Upper lobe of left lung (tissue), 6 donors: ENCODE results near the gene SAP30L. TPM values are rescaled to one million over a fixed set of nuclear protein-coding genes. Genes with fewer than 3 reads are reported as not detected.
A peak's percentile ranks its signal among the peaks of the same experiment; 100 is the strongest.

Experiments used
- ATAC-seq, 2 donors: fragments of 200-7000 bp; cut with Tn5 transposase; one replicate each; pipeline ENCODE4 v1.9.1; 2022; ENCODE audit warnings: mild to moderate bottlenecking in 2 of 2, moderate library complexity in 2 of 2; ENCODE audit not compliant: low FRiP score in 2 of 2
- DNase-seq, 2 donors: peaks; one replicate each; pipeline ENCODE4 v3.0.0-alpha.2; 2019 to 2020
- H3K27ac ChIP-seq, 4 donors: fragments of 200-600 bp; sonication (generic); one replicate each; pipeline ENCODE4 v1.5.1; 2016 to 2019
- H3K27me3 ChIP-seq, 4 donors: fragments of 200-600 bp; sonication (generic); one replicate each; pipeline ENCODE4 v1.5.1; 2017 to 2019
- H3K36me3 ChIP-seq, 4 donors: fragments of 200-600 bp; sonication (generic); one replicate each; pipeline ENCODE4 v1.5.1; 2016 to 2019
- H3K4me1 ChIP-seq, 4 donors: fragments of 200-600 bp; sonication (generic); one replicate each; pipeline ENCODE4 v1.5.1; 2018 to 2019
- H3K4me3 ChIP-seq, 4 donors: fragments of 200-600 bp; sonication (generic); one replicate each; pipeline ENCODE4 v1.5.1; 2017 to 2019; ENCODE audit warnings: mild to moderate bottlenecking in 2 of 4, moderate library complexity in 1 of 4
- H3K9me3 ChIP-seq, 4 donors: fragments of 200-600 bp; sonication (generic); one replicate each; pipeline ENCODE4 v1.5.1; 2018 to 2019
- EP300 ChIP-seq, 4 donors: sonication (generic); formaldehyde crosslinking; IDR thresholded peaks; one replicate each; pipeline ENCODE4 v1.5.1; 2017; ENCODE audit warnings: antibody characterized with exemption in 4 of 4, control low read depth in 2 of 4
- POLR2A ChIP-seq, 4 donors: fragments of 450-650 bp; IDR thresholded peaks; one replicate each; pipeline ENCODE4 v1.5.1; 2016 to 2017; ENCODE audit warnings: antibody characterized with exemption in 4 of 4, mild to moderate bottlenecking in 2 of 4
- POLR2AphosphoS5 ChIP-seq, 2 donors: sonication (generic); formaldehyde crosslinking; IDR thresholded peaks; one replicate each; pipeline ENCODE4 v1.5.1; 2017; ENCODE audit warnings: antibody characterized with exemption in 2 of 2
- WGBS, 2 donors: methylation state at CpG; one replicate each; pipeline ENCODE4 v1.1.5; 2017 to 2018; 5-methylcytosine and 5-hydroxymethylcytosine counted together
- total RNA-seq, 6 donors: library from RNA; depleted of rRNA in 4 of 6; stranded (reverse); fragments of >200 nt in 4 of 6; gene quantifications; one replicate each; pipeline versions ENCODE4 v1.1.0 to v1.2.1, GENCODE V29; 2016 to 2021
- TF ChIP-seq, protein P1 (sequence below), 6 experiments: fragments of 450-650 bp in 4 of 6; fragments of 200-600 bp in 2 of 6; sonication (generic) in 2 of 6; IDR thresholded peaks; one replicate each; pipeline ENCODE4 v1.5.1; 2016 to 2019; ENCODE audit warnings: antibody characterized with exemption in 6 of 6
- donor health status: DM: no; HTN: no; CAD: no; lungs with moderate emphysema.
- donor health status: DM: no; HTN: yes; CAD: no; lungs with severe emphysema.

The SAP30L gene
- total RNA-seq, 6 donors from 2014 or later: 34.0 to 52.8 (median 37.8) TPM

DNA sequence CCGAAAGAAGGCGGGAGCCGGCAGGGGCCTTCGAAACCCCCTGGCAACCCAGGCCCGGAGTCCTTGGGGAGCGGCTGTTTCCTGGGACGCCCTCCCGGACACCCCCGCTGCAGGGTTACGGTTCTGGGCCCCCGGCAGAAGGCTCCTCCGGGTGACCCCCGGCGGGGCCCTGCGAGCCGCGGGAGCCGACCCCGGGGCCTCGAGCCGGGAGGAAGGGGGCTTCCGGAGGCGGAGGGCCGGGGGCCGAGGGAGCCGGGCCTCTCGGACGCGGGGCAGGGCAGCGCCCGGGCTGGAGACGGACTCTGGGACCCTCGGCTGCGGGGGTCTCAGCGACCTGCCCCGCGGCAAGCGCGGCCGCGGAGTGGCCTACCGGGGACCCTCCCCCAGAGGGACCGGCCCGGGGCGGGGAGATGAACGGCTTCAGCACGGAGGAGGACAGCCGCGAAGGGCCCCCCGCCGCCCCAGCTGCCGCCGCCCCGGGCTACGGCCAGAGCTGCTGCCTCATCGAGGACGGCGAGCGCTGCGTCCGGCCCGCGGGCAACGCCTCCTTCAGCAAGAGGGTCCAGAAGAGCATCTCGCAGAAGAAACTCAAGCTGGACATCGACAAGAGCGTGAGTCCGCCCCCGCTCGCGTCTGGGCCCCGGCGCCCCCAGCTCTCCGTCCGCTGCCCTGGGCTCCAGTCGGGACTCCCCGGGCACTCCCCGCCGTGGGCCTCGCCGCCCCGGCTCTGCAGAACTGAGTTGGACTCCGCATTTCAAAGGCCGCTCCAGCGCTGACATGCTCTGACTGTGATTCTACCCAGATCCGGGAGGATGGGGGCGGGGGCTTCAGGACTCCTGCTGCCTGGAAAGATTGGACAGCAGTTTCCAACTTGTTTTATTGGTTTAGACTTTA lies 645 bp downstream of the SAP30L start:
- DNase-seq: peak; percentile 53 to 92
- Histone ChIP-seq H3K27me3 (no peaks in the 10 kb centered on the region), H3K9me3 (no peaks in the 10 kb centered on the region), H3K4me3 (peak overlapping the region; percentile 87 to 99 (median 96)), H3K36me3 (peaks cover 3 to 15% (median 4%) of the 10 kb centered on the region in 4 donors), H3K27ac (peak overlapping the region; percentile 85 to 93 (median 88)), H3K4me1 (peaks cover 23 to 34% (median 31%) of the 10 kb centered on the region in 4 donors)
- WGBS, 2 donors: 0% methylated on average over 1 to 38 of the region's 87 CpGs
- ATAC-seq: peak in 1 of 2 donors; percentile 60
- TF ChIP-seq, protein P1, sequence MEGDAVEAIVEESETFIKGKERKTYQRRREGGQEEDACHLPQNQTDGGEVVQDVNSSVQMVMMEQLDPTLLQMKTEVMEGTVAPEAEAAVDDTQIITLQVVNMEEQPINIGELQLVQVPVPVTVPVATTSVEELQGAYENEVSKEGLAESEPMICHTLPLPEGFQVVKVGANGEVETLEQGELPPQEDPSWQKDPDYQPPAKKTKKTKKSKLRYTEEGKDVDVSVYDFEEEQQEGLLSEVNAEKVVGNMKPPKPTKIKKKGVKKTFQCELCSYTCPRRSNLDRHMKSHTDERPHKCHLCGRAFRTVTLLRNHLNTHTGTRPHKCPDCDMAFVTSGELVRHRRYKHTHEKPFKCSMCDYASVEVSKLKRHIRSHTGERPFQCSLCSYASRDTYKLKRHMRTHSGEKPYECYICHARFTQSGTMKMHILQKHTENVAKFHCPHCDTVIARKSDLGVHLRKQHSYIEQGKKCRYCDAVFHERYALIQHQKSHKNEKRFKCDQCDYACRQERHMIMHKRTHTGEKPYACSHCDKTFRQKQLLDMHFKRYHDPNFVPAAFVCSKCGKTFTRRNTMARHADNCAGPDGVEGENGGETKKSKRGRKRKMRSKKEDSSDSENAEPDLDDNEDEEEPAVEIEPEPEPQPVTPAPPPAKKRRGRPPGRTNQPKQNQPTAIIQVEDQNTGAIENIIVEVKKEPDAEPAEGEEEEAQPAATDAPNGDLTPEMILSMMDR (IDR thresholded peaks at IDR 0.05): no peak
- TF ChIP-seq POLR2A (IDR thresholded peaks at IDR 0.05) (no peak), POLR2AphosphoS5 (IDR thresholded peaks at IDR 0.05) (no peak), EP300 (IDR thresholded peaks at IDR 0.05) (no peak)

DNA sequence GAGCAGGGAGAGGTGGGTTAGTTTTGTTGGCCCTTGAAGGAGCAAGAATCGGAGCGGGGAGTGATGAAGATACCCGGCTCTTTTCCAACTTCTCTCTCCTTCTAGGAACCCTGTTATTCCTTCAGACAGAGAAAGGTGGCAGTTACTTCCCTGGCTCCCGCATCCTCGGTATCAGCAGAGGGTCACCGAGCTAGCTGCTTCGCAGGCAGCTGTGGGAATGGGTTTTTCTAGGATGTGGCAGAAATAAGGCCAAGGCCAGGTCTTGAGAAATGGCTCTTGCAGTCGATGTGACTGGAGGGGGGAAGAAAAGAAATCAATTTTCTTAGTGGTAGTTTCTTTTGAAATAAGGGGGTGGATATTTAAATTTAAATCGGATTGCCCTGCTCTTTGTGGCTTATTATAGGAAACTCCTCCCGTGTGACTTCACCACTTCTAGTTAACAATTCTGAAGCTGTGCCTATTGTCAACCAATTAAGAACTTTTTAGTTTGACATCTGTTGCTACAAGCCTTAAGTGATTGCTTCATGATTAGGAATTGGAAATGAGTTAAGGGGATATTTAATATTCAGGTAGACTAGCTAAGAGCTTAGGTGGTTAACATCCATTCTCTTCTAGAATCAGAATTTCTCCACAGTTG lies 1.4 kb downstream of the SAP30L start:
- 6 to 12% methylated on average over 10 of the region's 10 CpGs for WGBS, 2 donors

DNA sequence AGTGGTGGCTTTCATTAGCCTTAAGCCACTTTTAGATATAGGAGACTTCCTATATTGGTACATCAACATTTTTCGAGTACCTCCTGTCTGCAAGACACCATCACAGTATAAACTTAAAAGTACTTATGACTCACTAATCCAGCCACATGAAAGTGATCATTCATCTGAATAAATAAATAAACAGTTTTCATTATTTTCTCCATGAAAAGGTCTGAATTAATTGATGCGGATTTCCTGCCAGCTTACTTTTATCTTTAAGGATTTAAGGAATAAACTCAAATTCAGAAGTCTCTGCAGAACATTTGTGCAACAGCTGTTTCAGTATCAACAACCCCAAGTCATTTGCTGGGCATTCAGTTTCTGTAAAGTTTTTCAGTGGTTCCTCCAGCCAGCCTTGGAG lies 4.0 kb downstream of the SAP30L start:
- ATAC-seq (no peak), DNase-seq (no peak)
- Histone ChIP-seq H3K27ac (no peak overlapping the region), H3K4me1 (peaks cover 20 to 27% (median 22%) of the 10 kb centered on the region in 4 donors), H3K27me3 (no peaks in the 10 kb centered on the region), H3K9me3 (no peaks in the 10 kb centered on the region), H3K4me3 (no peak overlapping the region), H3K36me3 (peaks cover 11 to 37% (median 30%) of the 10 kb centered on the region in 4 donors)
- no peak for TF ChIP-seq EP300 (IDR thresholded peaks at IDR 0.05)
- TF ChIP-seq, protein P1 (IDR thresholded peaks at IDR 0.05): no peak
- no peak for TF ChIP-seq POLR2A (IDR thresholded peaks at IDR 0.05)
- TF ChIP-seq POLR2AphosphoS5 (IDR thresholded peaks at IDR 0.05): no peak
- WGBS, 2 donors: 79 to 92% methylated on average over 2 of the region's 2 CpGs

More for the DNA sequence above, 1.4 kb downstream of the SAP30L start:
- no peak for ATAC-seq
- Histone ChIP-seq H3K36me3 (peaks cover 4 to 16% (median 9%) of the 10 kb centered on the region in 4 donors), H3K4me1 (peaks cover 23 to 34% (median 31%) of the 10 kb centered on the region in 4 donors), H3K27ac (peak overlapping the region in 3 of 4 donors; percentile 87 to 93 (median 89)), H3K27me3 (no peaks in the 10 kb centered on the region), H3K4me3 (peak overlapping the region; percentile 87 to 99 (median 96)), H3K9me3 (no peaks in the 10 kb centered on the region)
- no peak for TF ChIP-seq POLR2AphosphoS5 (IDR thresholded peaks at IDR 0.05)
- no peak for TF ChIP-seq EP300 (IDR thresholded peaks at IDR 0.05)
- no peak for TF ChIP-seq POLR2A (IDR thresholded peaks at IDR 0.05)
- TF ChIP-seq, protein P1 (IDR thresholded peaks at IDR 0.05): no peak
- DNase-seq: no peak

DNA sequence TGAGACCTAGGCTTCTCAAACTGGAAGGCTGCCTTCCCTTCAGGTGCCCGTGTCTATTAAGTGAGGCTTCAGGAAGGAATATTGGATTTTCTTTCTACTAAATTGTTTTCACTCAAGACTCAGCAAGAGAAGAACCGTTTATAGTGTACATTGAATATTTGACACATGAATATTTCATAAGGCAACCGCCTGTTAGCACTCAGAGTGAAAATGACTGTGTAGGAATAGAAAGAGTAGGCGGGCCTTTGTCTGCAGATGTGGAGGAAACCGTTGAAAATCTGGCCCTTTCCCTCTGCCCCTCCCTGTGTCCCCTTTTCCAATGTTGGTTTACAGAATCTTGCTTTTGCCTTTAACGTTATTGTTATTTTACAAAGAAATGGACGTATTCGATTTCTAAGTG lies 6.2 kb downstream of the SAP30L start:
- peaks cover 15 to 27% (median 17%) of the 10 kb centered on the region in 4 donors for H3K4me1 ChIP-seq
- no peaks in the 10 kb centered on the region for H3K9me3 ChIP-seq
- H3K27me3 ChIP-seq: no peaks in the 10 kb centered on the region
- DNase-seq (no peak), ATAC-seq (no peak)
- H3K27ac ChIP-seq: no peak overlapping the region
- no peak overlapping the region for H3K4me3 ChIP-seq
- WGBS, 2 donors: 88 to 93% methylated on average over 8 of the region's 8 CpGs
- peaks cover 21 to 59% (median 49%) of the 10 kb centered on the region in 4 donors for H3K36me3 ChIP-seq
- TF ChIP-seq EP300 (IDR thresholded peaks at IDR 0.05) (no peak), POLR2AphosphoS5 (IDR thresholded peaks at IDR 0.05) (no peak), POLR2A (IDR thresholded peaks at IDR 0.05) (no peak)
- TF ChIP-seq, protein P1 (IDR thresholded peaks at IDR 0.05): no peak
